Stimulated activated CD4-positive, alpha-beta T cell treated with anti-CD3 and anti-CD28 coated beads, Interleukin-12 subunit alpha, Interleukin-12 subunit beta, amount 100 ng/mL, for 4 hours (primary cell): ENCODE data around the gene EIF4E.
A peak's percentile ranks its signal among the peaks of the same experiment; 100 is the strongest.
"Not testable (repeated sequence)": the region's sequence is repeated elsewhere in the genome, so short reads cannot be mapped to it uniquely, and the experiment has no call there.

Experiments
- DNase-seq: peaks from one replicate; pipeline ENCODE4 v3.0.0-alpha.2; 2020

The EIF4E gene

GRCh38 chr4:98872120-98872906, 56.6 kb downstream of the EIF4E start:
- DNase-seq, result not testable (repeated sequence)

- DNase-seq, result no peak
Measured at GRCh38 chr4:98867648-98868047, 61.3 kb downstream of the EIF4E start.

- DNase-seq, result no peak
Measured at GRCh38 chr4:98865059-98865458, 63.9 kb downstream of the EIF4E start.

GRCh38 chr4:98864560-98864959, 64.4 kb downstream of the EIF4E start:
- DNase-seq, result peak; percentile 1

GRCh38 chr4:98862371-98862770, 66.6 kb downstream of the EIF4E start:
- DNase-seq, result no peak

- DNase-seq, result no peak
Measured at GRCh38 chr4:98861100-98861884, 67.6 kb downstream of the EIF4E start.

GRCh38 chr4:98851806-98852205, 77.1 kb downstream of the EIF4E start:
- no peak for DNase-seq

GRCh38 chr4:98850937-98851336, 78.0 kb downstream of the EIF4E start:
- no peak for DNase-seq

GRCh38 chr4:98848448-98848847, 80.5 kb downstream of the EIF4E start:
- DNase-seq, result no peak

- no peak for DNase-seq
Measured at GRCh38 chr4:98845960-98846359, 83.0 kb downstream of the EIF4E start.

GRCh38 chr4:98842917-98843316, 86.0 kb downstream of the EIF4E start:
- not testable (repeated sequence) for DNase-seq

GRCh38 chr4:98838977-98839618, 89.8 kb downstream of the EIF4E start:
- DNase-seq, result no peak

- no peak for DNase-seq
Measured at GRCh38 chr4:98838531-98838930, 90.4 kb downstream of the EIF4E start.

GRCh38 chr4:98833384-98833783, 95.5 kb downstream of the EIF4E start:
- DNase-seq, result no peak

- DNase-seq, result not testable (repeated sequence)
Measured at GRCh38 chr4:98831036-98831435, 97.9 kb downstream of the EIF4E start.
